ENCODE measurements around the gene PRSS27.
"Not testable (repeated sequence)": the region's sequence is repeated elsewhere in the genome, so short reads cannot be mapped to it uniquely, and the experiment has no call there.

The PRSS27 gene

GRCh38 chr16:2670017-2670416 is 50.0 kb downstream of the PRSS27 start:
- not testable (repeated sequence) for H3K9ac ChIP-seq (ENCODE audit: low read depth, low read length); H3K36me3 ChIP-seq (ENCODE audit: insufficient read depth, low read depth, low read length); H3K27me3 ChIP-seq (ENCODE audit: insufficient read depth, low read length); H3K4me1 ChIP-seq (ENCODE audit: insufficient read depth, low read length); H3K9me3 ChIP-seq (ENCODE audit: insufficient read depth, low read depth, low read length); H3K4me3 ChIP-seq (ENCODE audit: low read length); H3K27ac ChIP-seq (ENCODE audit: low read length)

GRCh38 chr16:2669587-2669986 is 50.4 kb downstream of the PRSS27 start:
- not testable (repeated sequence) for H3K27ac ChIP-seq (ENCODE audit: low read length); H3K4me1 ChIP-seq (ENCODE audit: insufficient read depth, low read length); H3K9me3 ChIP-seq (ENCODE audit: insufficient read depth, low read depth, low read length); H3K36me3 ChIP-seq (ENCODE audit: insufficient read depth, low read depth, low read length); H3K9ac ChIP-seq (ENCODE audit: low read depth, low read length); H3K27me3 ChIP-seq (ENCODE audit: insufficient read depth, low read length); H3K4me3 ChIP-seq (ENCODE audit: low read length)

DNA sequence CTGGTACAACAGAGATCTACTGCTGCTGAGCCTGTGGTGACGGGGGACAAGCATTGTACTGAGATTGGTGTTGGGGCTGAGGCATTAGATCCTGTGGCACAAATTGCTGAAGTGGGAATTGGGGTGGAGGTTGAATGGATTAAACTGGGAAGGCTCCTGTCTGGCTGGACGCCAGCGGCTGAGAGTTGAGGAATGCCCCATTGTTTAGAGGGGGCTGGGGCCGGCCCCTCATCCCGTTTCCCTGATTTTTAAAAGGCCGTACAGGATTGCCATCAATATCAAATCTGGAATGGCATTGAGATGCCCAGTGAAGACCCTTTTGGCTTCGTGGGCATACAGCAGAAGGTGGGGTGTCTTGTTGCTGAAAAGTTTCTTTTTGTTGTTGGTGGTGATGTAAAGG is 53.4 kb downstream of the PRSS27 start:
- not testable (repeated sequence) for H3K9ac ChIP-seq (ENCODE audit: low read depth, low read length); H3K4me1 ChIP-seq (ENCODE audit: insufficient read depth, low read length); H3K4me3 ChIP-seq (ENCODE audit: low read length); H3K36me3 ChIP-seq (ENCODE audit: insufficient read depth, low read depth, low read length); H3K27ac ChIP-seq (ENCODE audit: low read length); H3K27me3 ChIP-seq (ENCODE audit: insufficient read depth, low read length); H3K9me3 ChIP-seq (ENCODE audit: insufficient read depth, low read depth, low read length)

GRCh38 chr16:2664574-2664982 is 55.4 kb downstream of the PRSS27 start:
- no peak overlapping the region for H3K4me3 ChIP-seq (ENCODE audit: low read length)
- no peaks in the 10 kb centered on the region for H3K4me1 ChIP-seq (ENCODE audit: insufficient read depth, low read length)
- H3K36me3 ChIP-seq (ENCODE audit: insufficient read depth, low read depth, low read length), result no peaks in the 10 kb centered on the region
- no peaks in the 10 kb centered on the region for H3K9me3 ChIP-seq (ENCODE audit: insufficient read depth, low read depth, low read length)
- H3K9ac ChIP-seq (ENCODE audit: low read depth, low read length), result no peak overlapping the region
- H3K27ac ChIP-seq (ENCODE audit: low read length), result no peak overlapping the region
- no peaks in the 10 kb centered on the region; the same call in 1 of the 2 replicates for H3K27me3 ChIP-seq (ENCODE audit: insufficient read depth, low read length)

- Histone ChIP-seq H3K36me3 (ENCODE audit: insufficient read depth, low read depth, low read length) (no peaks in the 10 kb centered on the region), H3K27me3 (ENCODE audit: insufficient read depth, low read length) (no peaks in the 10 kb centered on the region; the same call in 1 of the 2 replicates), H3K4me3 (ENCODE audit: low read length) (no peak overlapping the region), H3K27ac (ENCODE audit: low read length) (no peak overlapping the region), H3K4me1 (ENCODE audit: insufficient read depth, low read length) (no peaks in the 10 kb centered on the region), H3K9ac (ENCODE audit: low read depth, low read length) (no peak overlapping the region), H3K9me3 (ENCODE audit: insufficient read depth, low read depth, low read length) (no peaks in the 10 kb centered on the region)
Measured at GRCh38 chr16:2663553-2664546, 56.2 kb downstream of the PRSS27 start.
